ENCODE data around the gene PTPRN2. TPM values are rescaled to one million over a fixed set of nuclear protein-coding genes. Genes with fewer than 3 reads are reported as not detected.

The PTPRN2 gene
- total RNA-seq, 1 experiment from 2014 or later: 2.1 TPM

- Histone ChIP-seq H4K20me1 (ENCODE audit: insufficient read depth) (no peaks in the 10 kb centered on the region), H3K27me3 (ENCODE audit: insufficient read depth, low read length) (no peaks in the 10 kb centered on the region), H3K9me2 (ENCODE audit: insufficient read depth) (no peaks in the 10 kb centered on the region), H3K4me1 (ENCODE audit: control insufficient read depth in 1 of 2, insufficient read depth in 2 of 2, low read length in 2 of 2) (peaks cover 0 to 7% of the 10 kb centered on the region in 2 experiments; a peak in 2 of 4 replicates), H3K9ac (ENCODE audit: low read length) (no peak overlapping the region), H3K79me2 (ENCODE audit: insufficient read depth, low read length) (no peaks in the 10 kb centered on the region), H2AFZ (ENCODE audit: low read depth, low read length, poor library complexity, severe bottlenecking) (no peak overlapping the region), H3K4me3 (replicated peaks in 1 of 2; ENCODE audit: low read depth in 1 of 2, low read length in 2 of 2) (no peak overlapping the region), H3K9me3 (ENCODE audit: control insufficient read depth in 1 of 2, insufficient read depth in 1 of 2, low read depth in 1 of 2, low read length in 2 of 2) (no peaks in the 10 kb centered on the region), H3K36me3 (ENCODE audit: control insufficient read depth in 1 of 2, insufficient read depth in 2 of 2, low read length in 2 of 2) (no peaks in the 10 kb centered on the region), H3K4me2 (ENCODE audit: low read length) (peak overlapping the region; percentile 51), H3K27ac (ENCODE audit: low read depth, low read length) (no peak overlapping the region)
- RAD21 ChIA-PET (ENCODE audit: low non-redundant PET in 1 of 2, low total read pairs in 2 of 2, uncharacterized antibody in 2 of 2, unreplicated experiment in 2 of 2): no interaction called here
- intact Hi-C loops (cut with micrococcal nuclease): no loop called here
- CTCF ChIA-PET: no interaction called here
- DNase-seq (ENCODE audit: low read depth, low spot score): peak; percentile 12
- BruUV-seq (replicated peaks): no TSS peak
- no peak for TF ChIP-seq ZFX (IDR thresholded peaks at IDR 0.05)
- TF ChIP-seq SIN3A (IDR thresholded peaks at IDR 0.05; ENCODE audit: low read depth): no peak
- no peak for TF ChIP-seq FOSL1 (IDR thresholded peaks at IDR 0.05; ENCODE audit: low read depth)
- TF ChIP-seq EZH2phosphoT487 (IDR thresholded peaks at IDR 0.05; ENCODE audit: borderline replicate concordance): no peak
- no peak for TF ChIP-seq ZBTB33 (IDR thresholded peaks at IDR 0.05; ENCODE audit: extremely low read depth, insufficient replicate concordance, low read length)
- POLR2A ChIA-PET: no interaction called here
- ATAC-seq: peak; percentile 86
Observed at GRCh38 chr7:157905651-157906461, 681.8 kb downstream of the PTPRN2 start.
